GM12801 (cell line): Measurements from ENCODE around the gene CHD3.

Experiments
- CTCF ChIP-seq: IDR thresholded peaks from one replicate; pipeline ENCODE4 v1.5.1; 2011; ENCODE audit warnings: control low read depth; ENCODE audit not compliant: insufficient read length; ENCODE audit errors: extremely low read depth

The CHD3 gene

GRCh38 chr17:7922845-7923628, 34.4 kb downstream of the CHD3 start:
- TF ChIP-seq CTCF: no peak

GRCh38 chr17:7927596-7927995, 39.0 kb downstream of the CHD3 start:
- TF ChIP-seq CTCF: no peak

GRCh38 chr17:7929158-7930023, 40.8 kb downstream of the CHD3 start, which contains the start of gene KCNAB3:
TSS of gene KCNAB3 (minus strand) at chr17:7929856. CDS start at chr17:7929435, 421 bp downstream.
- TF ChIP-seq CTCF: no peak

- no peak for TF ChIP-seq CTCF
Measured at GRCh38 chr17:7930841-7931631, 42.4 kb downstream of the CHD3 start.

GRCh38 chr17:7931709-7932482, 43.3 kb downstream of the CHD3 start, which contains the start of the genes CNTROB and TRAPPC1:
TSS of gene CNTROB (plus strand) at chr17:7932206. CDS start at chr17:7933080, 874 bp downstream.
TSS of gene TRAPPC1 (minus strand) at chr17:7931946. CDS start at chr17:7931829, 117 bp downstream.
- TF ChIP-seq CTCF: no peak

GRCh38 chr17:7932483-7932891, 43.9 kb downstream of the CHD3 start:
- TF ChIP-seq CTCF: no peak
